GM19025 (cell line): ENCODE results near the gene DNAJC1.
"Not testable (repeated sequence)": the region's sequence is repeated elsewhere in the genome, so short reads cannot be mapped to it uniquely, and the experiment has no call there.

Experiments
- ATAC-seq: cut with Tn5 transposase; IDR thresholded peaks from one replicate; pipeline ENCODE4 v1.9.1; 2021; ENCODE audit warnings: mild to moderate bottlenecking, low read depth, moderate library complexity; ENCODE audit not compliant: unreplicated experiment

DNAJC1 gene

GRCh38 chr10:22003177-22003963 lies at the start of gene DNAJC1:
Gene DNAJC1 (minus strand): TSS chr10:22003730. CDS start chr10:22003434, 296 bp downstream.
- peak; percentile 96 for ATAC-seq

GRCh38 chr10:22053048-22053447 lies 49.5 kb upstream of the DNAJC1 start:
- ATAC-seq, result no peak

GRCh38 chr10:22049635-22050034 lies 46.1 kb upstream of the DNAJC1 start:
- ATAC-seq, result no peak

GRCh38 chr10:22047812-22048211 lies 44.3 kb upstream of the DNAJC1 start:
- ATAC-seq, result no peak

GRCh38 chr10:22043327-22043633 lies 39.8 kb upstream of the DNAJC1 start:
- no peak for ATAC-seq

- no peak for ATAC-seq
These were observed 39.2 kb upstream of the DNAJC1 start for GRCh38 chr10:22042557-22043326.

- ATAC-seq, result no peak
These were observed 30.8 kb upstream of the DNAJC1 start for GRCh38 chr10:22034333-22034732.

- ATAC-seq, result not testable (repeated sequence)
These were observed 28.7 kb upstream of the DNAJC1 start for GRCh38 chr10:22032268-22032667.

GRCh38 chr10:22030421-22030820 lies 26.9 kb upstream of the DNAJC1 start:
- ATAC-seq, result no peak

- ATAC-seq, result no peak
These were observed 26.1 kb upstream of the DNAJC1 start for GRCh38 chr10:22029445-22030236.

GRCh38 chr10:22027364-22028238 lies 24.1 kb upstream of the DNAJC1 start:
- ATAC-seq, result no peak

GRCh38 chr10:22026287-22026686 lies 22.8 kb upstream of the DNAJC1 start:
- ATAC-seq, result no peak

GRCh38 chr10:22023508-22023907 lies 20.0 kb upstream of the DNAJC1 start:
- ATAC-seq, result no peak

GRCh38 chr10:22022257-22023032 lies 18.9 kb upstream of the DNAJC1 start:
- no peak for ATAC-seq

GRCh38 chr10:22021144-22021543 lies 17.6 kb upstream of the DNAJC1 start:
- not testable (repeated sequence) for ATAC-seq

- ATAC-seq, result no peak
These were observed 13.9 kb upstream of the DNAJC1 start for GRCh38 chr10:22017283-22018020.

- ATAC-seq, result no peak
These were observed 12.6 kb upstream of the DNAJC1 start for GRCh38 chr10:22016046-22016705.

- no peak for ATAC-seq
These were observed 7.5 kb upstream of the DNAJC1 start for GRCh38 chr10:22010973-22011408.
